Measurements from ENCODE around the gene SRPK1.

SRPK1 gene

DNA sequence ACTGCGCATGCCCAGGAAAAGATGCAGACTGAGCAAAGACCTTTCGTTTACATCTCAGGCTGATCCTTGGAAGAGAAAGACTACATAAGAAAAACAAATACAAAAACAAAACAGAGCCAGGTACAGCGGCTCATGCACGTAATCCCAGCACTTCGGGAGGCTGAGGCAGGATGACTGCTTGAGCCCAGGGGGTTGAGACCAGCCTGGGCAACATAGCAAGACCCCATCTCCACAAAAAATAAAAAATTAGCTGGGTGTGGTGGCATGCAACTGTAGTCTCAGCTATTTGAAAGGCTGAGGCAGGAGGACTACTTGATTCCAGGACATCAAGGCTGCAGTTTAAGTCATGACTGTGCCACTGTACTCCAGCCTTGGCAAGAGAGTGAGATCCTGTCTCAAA is 41.7 kb downstream of the SRPK1 start:
- TF ChIP-seq, protein P1, sequence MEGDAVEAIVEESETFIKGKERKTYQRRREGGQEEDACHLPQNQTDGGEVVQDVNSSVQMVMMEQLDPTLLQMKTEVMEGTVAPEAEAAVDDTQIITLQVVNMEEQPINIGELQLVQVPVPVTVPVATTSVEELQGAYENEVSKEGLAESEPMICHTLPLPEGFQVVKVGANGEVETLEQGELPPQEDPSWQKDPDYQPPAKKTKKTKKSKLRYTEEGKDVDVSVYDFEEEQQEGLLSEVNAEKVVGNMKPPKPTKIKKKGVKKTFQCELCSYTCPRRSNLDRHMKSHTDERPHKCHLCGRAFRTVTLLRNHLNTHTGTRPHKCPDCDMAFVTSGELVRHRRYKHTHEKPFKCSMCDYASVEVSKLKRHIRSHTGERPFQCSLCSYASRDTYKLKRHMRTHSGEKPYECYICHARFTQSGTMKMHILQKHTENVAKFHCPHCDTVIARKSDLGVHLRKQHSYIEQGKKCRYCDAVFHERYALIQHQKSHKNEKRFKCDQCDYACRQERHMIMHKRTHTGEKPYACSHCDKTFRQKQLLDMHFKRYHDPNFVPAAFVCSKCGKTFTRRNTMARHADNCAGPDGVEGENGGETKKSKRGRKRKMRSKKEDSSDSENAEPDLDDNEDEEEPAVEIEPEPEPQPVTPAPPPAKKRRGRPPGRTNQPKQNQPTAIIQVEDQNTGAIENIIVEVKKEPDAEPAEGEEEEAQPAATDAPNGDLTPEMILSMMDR (IDR thresholded peaks at IDR 0.05; ENCODE audit: insufficient read depth, missing control alignments), result no peak
- no peak for FAIRE-seq
- DNase-seq (ENCODE audit: insufficient read length, low spot score), result no peak

DNA sequence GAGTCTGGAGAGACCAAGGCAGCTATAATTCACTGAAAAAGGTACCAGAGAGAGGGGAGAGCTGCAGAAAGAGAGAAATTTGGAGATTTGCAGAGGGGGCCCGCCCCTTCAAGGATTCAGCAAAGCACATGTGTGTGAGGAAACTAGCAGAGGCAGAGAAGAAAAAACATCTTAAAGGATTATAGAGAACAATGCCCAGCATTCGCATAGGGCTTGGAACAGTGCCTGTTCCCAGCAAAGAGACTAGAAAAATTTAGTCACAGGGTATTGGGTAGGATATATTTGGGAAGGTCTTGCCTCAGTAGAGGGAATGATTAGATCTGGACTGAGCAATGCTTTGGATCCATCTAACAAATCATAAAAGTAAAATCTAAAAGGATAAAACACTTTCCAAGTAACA is 44.0 kb downstream of the SRPK1 start:
- FAIRE-seq (no peak), DNase-seq (ENCODE audit: insufficient read length, low spot score) (no peak)
- TF ChIP-seq, protein P1 (IDR thresholded peaks at IDR 0.05; ENCODE audit: insufficient read depth, missing control alignments), result no peak

- no peak for FAIRE-seq
- TF ChIP-seq, protein P1 (IDR thresholded peaks at IDR 0.05; ENCODE audit: insufficient read depth, missing control alignments), result no peak
These were observed 46.2 kb downstream of the SRPK1 start for GRCh38 chr6:35874730-35875129.

GRCh38 chr6:35859367-35859766 is 61.5 kb downstream of the SRPK1 start:
- DNase-seq (ENCODE audit: insufficient read length, low spot score) (no peak), FAIRE-seq (no peak)
- TF ChIP-seq, protein P1 (IDR thresholded peaks at IDR 0.05; ENCODE audit: insufficient read depth, missing control alignments), result no peak

More at GRCh38 chr6:35874730-35875129, 46.2 kb downstream of the SRPK1 start:
- no peak for DNase-seq (ENCODE audit: insufficient read length, low spot score)

- TF ChIP-seq, protein P1 (IDR thresholded peaks at IDR 0.05; ENCODE audit: insufficient read depth, missing control alignments), result no peak
- no peak for DNase-seq (ENCODE audit: insufficient read length, low spot score)
- no peak for FAIRE-seq
These were observed 63.0 kb downstream of the SRPK1 start for GRCh38 chr6:35857853-35858252.

- no peak for DNase-seq (ENCODE audit: insufficient read length, low spot score)
- TF ChIP-seq, protein P1 (IDR thresholded peaks at IDR 0.05; ENCODE audit: insufficient read depth, missing control alignments), result no peak
- no peak for FAIRE-seq
These were observed 64.6 kb downstream of the SRPK1 start for GRCh38 chr6:35856250-35856649.

- TF ChIP-seq, protein P1 (IDR thresholded peaks at IDR 0.05; ENCODE audit: insufficient read depth, missing control alignments), result no peak
- DNase-seq (ENCODE audit: insufficient read length, low spot score) (no peak), FAIRE-seq (no peak)
These were observed 67.9 kb downstream of the SRPK1 start for GRCh38 chr6:35852994-35853393.

Measured in D721Med (cell line).